GM12891 (cell line): Measurements from ENCODE around the gene TTC7B.

Experiments
- POLR2A ChIP-seq: IDR thresholded peaks from 2 replicates; pipeline ENCODE4 v1.6.1; 2011; ENCODE audit warnings: low read depth, low read length, control low read depth
- POLR2AphosphoS5 ChIP-seq: IDR thresholded peaks from 2 replicates; pipeline ENCODE4 v1.6.1; 2011; ENCODE audit warnings: low read depth, low read length, control low read depth
- POU2F2 ChIP-seq: IDR thresholded peaks from 2 replicates; pipeline ENCODE4 v1.6.1; 2011; ENCODE audit warnings: low read depth, mild to moderate bottlenecking, control low read depth, low read length, moderate library complexity
- TAF1 ChIP-seq: IDR thresholded peaks from 2 replicates; pipeline ENCODE4 v1.6.1; 2011; ENCODE audit warnings: low read depth, low read length, control low read depth

DNA sequence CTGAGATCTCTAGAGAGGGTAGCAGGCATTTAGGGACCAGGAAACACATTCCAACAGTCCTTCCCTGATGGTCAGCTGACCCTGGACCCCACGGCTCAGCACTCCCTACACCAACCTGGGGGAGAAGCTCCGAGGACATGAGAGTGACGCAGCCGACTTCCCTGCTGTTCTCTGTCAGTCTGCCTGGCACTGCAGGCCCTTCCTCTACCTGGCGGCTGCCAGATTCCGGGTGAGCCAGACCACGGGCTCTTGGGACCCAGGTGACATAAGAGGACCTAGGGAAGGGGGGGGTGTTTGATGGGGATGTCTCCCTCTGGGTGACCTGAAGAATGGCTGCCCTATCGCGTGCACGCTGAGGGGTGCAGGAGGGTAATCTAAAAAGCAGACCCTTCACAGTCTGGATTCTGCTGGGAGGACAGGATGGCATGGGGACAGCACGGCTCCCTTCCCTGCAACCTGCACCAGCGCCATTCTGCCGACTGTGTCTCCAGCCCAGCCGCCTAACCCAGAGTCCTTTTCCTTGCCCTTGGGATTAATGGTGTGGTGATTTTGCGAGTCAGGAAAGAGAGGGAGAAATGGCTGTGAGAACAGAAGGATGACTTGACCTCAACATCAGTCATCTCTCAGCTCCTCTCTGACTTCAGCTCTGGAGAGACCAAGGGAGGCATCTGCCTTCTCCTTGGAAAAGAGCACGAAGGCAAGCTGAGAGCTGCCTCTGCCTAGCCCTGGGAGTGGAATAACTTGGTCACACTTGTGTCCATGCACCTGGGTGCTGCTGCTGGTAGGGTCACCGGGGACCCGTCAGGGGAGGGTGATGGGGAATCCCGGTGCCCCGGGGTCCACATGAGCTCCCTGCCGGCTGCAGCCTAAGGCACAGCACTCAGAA is 260.9 kb downstream of the TTC7B start:
- no peak for TF ChIP-seq POLR2A
- TF ChIP-seq POLR2AphosphoS5 = no peak
- no peak for TF ChIP-seq TAF1
- TF ChIP-seq POU2F2 = no peak
